A673 (cell line): ENCODE results near the gene ZNF714.

ENCODE experiments used
- EZH2 ChIP-seq: fragments of 200-600 bp; sonication (generic); IDR thresholded peaks from 2 replicates; pipeline ENCODE4 v1.6.1; 2017; ENCODE audit warnings: borderline replicate concordance, low read depth, mild to moderate bottlenecking, mixed read lengths, antibody characterized with exemption, low read length; ENCODE audit not compliant: poor library complexity, severe bottlenecking
- TF ChIP-seq, protein P1 (sequence below): fragments of 300-800, 200-600 bp; sonication (generic); conservative IDR thresholded peaks from 2 replicates; pipeline ENCODE4 v1.5.1; 2017; ENCODE audit warnings: low read depth, mild to moderate bottlenecking, antibody characterized with exemption, low read length, moderate library complexity, mixed read lengths

GRCh38 chr19:21148681-21149080 lies 66.7 kb downstream of the ZNF714 start:
- no peak for TF ChIP-seq EZH2
- TF ChIP-seq, protein P1, sequence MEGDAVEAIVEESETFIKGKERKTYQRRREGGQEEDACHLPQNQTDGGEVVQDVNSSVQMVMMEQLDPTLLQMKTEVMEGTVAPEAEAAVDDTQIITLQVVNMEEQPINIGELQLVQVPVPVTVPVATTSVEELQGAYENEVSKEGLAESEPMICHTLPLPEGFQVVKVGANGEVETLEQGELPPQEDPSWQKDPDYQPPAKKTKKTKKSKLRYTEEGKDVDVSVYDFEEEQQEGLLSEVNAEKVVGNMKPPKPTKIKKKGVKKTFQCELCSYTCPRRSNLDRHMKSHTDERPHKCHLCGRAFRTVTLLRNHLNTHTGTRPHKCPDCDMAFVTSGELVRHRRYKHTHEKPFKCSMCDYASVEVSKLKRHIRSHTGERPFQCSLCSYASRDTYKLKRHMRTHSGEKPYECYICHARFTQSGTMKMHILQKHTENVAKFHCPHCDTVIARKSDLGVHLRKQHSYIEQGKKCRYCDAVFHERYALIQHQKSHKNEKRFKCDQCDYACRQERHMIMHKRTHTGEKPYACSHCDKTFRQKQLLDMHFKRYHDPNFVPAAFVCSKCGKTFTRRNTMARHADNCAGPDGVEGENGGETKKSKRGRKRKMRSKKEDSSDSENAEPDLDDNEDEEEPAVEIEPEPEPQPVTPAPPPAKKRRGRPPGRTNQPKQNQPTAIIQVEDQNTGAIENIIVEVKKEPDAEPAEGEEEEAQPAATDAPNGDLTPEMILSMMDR: no peak
